Measurements from ENCODE around the gene PSMD6. TPM values are rescaled to one million over a fixed set of nuclear protein-coding genes. Genes with fewer than 3 reads are reported as not detected.

Gene PSMD6
- total RNA-seq, 1 donor from 2014 or later, result 81.5 TPM

- no peak for DNase-seq (ENCODE audit: low read depth in 2 of 2)
These were observed 13.8 kb downstream of the PSMD6 start for GRCh38 chr3:64009528-64009927.

DNA sequence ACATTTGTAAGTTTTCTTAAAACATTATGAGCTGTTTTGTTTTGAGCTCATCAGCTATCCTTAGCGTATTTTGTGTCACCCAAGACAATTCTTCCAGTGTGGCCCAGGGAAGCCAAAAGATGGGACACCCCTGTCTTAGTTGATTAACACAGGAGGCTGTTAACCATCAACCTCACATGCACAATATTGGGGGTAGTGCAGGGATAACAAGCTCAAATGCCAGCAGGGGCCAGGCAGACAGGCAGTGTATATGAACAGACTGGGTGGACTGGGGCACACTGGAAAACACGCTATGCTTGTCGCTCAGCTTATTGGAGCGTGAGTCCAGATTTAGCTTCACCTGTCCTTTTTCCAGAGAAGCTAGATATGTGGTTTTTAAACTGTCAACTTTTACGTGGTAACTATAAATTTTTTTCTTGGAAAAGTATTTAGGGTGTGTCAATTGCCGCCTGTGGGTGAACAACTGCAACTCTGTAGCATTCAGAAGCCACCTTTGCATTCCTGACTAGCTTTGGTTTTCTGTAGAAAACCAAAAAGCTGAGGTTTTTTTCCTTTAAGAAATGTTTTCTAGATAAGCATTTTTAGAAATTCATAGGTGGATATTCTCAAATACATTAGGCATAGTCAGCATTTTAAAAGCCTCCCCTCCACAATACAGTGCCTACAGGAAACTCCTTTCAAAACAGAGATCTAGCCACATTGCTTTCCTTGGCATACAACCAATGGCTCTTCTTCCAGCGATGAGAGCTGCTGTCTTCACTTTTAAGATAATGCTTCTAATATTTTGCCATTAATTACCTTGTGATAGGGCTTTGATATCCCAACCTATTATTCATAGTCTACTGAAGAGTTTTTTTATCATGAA is 14.6 kb downstream of the PSMD6 start:
- peak; percentile 41 to 96 for DNase-seq (ENCODE audit: low read depth in 2 of 2)

- no peak for DNase-seq (ENCODE audit: low read depth in 2 of 2)
These were observed 15.3 kb downstream of the PSMD6 start for GRCh38 chr3:64008017-64008416.

- DNase-seq (ENCODE audit: low read depth in 2 of 2), result no peak
These were observed 19.7 kb downstream of the PSMD6 start for GRCh38 chr3:64003589-64003988.

- no peak for DNase-seq (ENCODE audit: low read depth in 2 of 2)
These were observed 21.1 kb downstream of the PSMD6 start for GRCh38 chr3:64002233-64002632.

DNA sequence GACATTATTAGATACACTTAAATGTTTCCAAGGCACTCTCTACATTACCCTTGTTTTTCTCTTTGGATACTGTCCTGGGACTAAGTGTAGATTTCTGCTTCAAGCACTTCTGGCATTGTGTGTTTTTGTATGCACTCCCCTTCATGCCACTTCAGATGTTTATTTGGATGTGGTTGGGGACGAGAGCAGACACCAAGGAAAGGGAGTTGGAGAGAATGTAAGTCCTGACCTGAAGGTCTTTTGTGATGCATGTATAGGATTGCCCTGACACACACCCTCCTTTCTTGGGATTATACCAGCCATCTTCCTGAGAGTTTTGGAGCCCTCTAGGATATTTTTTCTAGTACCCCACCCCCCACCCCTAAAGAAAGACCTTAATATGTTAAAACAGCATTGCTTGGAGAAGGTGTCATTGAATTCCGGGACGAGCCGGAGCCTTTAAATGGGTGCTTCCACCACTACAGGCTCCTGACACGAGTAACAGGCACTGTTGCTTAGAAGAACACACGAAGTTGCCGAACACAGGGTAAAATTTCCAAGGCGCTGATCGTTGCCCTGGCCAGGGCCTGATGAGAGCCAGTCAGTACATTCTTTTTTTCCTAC is 22.7 kb downstream of the PSMD6 start:
- DNase-seq (ENCODE audit: low read depth in 2 of 2), result no peak

GRCh38 chr3:63998852-63999754 is 24.2 kb downstream of the PSMD6 start:
- DNase-seq (ENCODE audit: low read depth in 2 of 2), result no peak

GRCh38 chr3:63995086-63995485 is 28.2 kb downstream of the PSMD6 start:
- DNase-seq (ENCODE audit: low read depth in 2 of 2), result no peak

DNA sequence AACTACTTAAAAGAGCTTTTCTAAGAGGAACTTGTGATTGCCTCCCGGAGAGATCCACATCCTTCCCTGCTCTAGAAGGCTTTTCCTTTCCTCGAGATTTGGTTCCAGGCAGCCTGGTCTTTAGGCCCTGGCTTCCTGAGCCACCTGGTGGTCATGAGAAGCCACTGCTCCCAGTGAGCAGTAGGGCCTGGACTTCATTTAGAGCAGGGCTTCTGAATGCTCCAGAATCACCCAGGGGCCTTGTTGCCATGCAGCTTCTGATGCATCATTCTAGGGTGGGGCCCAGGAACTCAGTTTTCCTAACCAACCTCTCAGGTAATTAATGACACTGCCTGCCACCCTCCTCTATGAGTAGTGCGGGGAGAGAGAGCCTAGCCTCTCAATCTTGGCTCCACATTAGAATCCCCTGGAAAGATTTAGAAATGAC is 29.6 kb downstream of the PSMD6 start:
- DNase-seq (ENCODE audit: low read depth in 2 of 2), result peak; percentile 73 to 84

DNA sequence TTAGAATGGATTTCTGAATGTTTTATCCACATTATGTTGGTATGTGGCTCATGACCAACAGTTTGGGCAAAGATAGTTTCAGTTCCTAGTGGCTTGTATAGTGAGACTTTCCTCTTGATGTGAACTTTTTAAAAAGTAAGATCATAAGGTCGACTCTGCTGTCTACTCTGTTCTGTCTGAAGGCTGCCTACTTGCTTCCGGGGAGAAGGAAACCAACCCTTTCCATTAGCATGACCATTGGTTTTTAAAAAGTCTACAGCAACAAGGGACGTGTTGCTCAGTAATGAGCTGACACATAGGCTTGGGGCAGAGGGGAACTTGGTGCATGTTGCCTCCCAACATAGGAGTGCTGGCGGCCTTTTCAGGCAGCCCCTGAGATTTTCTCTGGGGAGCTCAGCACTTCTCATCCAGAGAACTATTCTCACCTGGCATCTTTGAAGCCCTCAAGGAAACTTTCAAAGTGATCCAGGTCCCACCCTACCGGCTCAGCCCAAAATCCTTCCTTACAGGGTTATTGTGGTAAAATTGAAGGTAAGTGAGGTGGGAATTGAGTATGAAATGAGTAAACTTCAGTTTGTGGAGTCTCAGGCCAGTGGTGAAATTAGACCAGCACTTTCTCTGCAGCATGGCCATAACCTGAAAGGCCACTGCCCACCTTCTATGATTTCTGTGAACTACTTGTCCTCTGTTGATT is 30.6 kb downstream of the PSMD6 start:
- no peak for DNase-seq (ENCODE audit: low read depth in 2 of 2)

DNA sequence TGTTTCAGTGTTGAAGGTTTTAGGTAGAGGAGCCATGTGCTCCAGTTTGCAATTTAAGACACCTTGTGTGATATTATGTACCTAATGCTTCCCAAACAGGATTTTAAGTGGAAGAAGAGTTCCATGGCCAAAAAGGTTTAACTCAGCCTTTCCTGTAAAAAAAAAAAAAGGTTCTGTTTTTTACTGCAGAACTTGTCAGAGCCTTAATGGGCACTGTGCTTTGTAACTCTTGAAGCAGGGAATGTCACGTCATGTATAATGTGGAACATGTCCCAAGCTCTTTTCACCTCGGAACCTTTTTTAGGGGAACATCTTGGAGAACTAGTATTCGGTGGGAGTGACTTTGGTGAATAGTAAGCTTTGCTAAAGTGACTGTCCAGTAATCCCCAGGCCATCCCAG is 31.6 kb downstream of the PSMD6 start:
- no peak for DNase-seq (ENCODE audit: low read depth in 2 of 2)

DNA sequence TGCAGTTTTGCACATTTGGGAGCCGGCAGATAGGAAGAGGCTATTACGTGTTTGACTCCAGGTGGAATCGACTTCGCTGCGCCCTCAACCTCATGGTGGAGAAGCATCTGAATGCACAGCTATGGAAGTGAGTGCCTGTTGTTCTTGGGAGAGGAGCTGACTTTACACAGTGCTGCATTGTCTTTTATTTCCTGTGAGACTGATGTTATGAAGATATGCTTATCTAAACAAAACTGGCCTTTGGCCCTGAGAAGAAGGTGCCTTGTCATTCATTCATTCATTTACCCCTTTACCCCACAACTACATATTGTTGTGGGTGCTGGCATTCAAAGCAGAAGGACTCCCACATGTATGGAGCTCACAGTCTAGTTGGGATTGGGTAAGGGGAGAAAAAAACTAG is 32.6 kb downstream of the PSMD6 start:
- peak; percentile 16 to 49 for DNase-seq (ENCODE audit: low read depth in 2 of 2)

DNA sequence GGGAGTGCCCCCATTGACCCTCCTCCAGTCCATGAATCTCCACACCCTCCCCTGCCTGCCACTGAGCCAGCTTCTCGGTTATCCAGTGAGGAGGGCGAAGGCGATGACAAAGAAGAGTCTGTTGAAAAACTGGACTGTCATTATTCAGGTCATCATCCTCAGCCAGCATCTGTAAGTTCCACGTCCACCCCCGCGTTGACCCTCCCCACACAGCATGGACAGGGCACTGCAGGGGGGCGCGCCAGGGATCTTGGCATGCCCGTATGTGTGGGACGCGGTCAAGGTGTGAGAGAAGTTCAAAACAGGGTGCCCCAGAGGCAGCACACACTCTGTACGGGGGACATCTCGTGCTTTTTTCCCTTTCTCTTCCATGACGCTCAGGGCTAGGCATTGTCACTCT is 33.1 kb downstream of the PSMD6 start:
- no peak for DNase-seq (ENCODE audit: low read depth in 2 of 2)

DNA sequence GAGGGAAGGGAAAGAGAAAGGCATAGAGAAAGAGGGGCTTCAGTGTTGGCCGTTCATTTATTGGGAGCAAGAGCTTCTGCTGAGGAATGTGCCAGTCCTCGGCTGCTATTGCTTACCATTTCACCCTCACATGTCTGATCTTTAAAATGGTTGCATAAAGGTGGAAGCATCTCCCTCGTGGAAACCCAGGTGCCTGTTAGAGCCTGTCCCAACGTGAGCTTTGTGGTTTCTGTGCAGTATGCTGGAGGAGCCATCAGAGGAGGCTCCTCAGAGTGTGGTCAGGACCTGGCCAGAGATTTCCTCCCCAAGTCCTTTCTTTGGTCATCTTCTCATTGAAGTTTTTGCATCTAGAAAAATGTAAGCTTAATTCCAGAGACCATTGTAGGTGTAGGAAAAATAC is 34.4 kb downstream of the PSMD6 start:
- DNase-seq (ENCODE audit: low read depth in 2 of 2), result no peak

- no peak for DNase-seq (ENCODE audit: low read depth in 2 of 2)
These were observed 36.5 kb downstream of the PSMD6 start for GRCh38 chr3:63986831-63987230.

DNA sequence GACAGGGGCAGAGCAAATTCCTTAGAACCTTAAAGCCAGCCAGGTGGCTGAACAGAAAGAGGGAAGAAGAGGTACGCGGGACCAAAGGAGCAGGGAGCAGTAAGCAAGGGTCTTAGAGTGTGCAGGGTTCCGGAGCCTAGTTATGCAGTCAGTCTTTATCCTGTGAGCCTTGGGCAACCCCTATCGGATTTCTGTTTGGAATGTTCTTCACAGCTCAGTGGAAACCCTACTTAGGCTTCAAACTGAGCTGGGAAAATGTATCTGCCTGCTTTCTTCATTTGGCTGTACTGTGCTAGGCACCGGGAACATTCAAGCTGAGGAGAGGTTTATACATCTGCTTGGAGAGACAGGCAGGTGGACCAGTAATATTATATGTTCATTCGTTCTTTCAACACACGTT is 37.1 kb downstream of the PSMD6 start:
- no peak for DNase-seq (ENCODE audit: low read depth in 2 of 2)

DNA sequence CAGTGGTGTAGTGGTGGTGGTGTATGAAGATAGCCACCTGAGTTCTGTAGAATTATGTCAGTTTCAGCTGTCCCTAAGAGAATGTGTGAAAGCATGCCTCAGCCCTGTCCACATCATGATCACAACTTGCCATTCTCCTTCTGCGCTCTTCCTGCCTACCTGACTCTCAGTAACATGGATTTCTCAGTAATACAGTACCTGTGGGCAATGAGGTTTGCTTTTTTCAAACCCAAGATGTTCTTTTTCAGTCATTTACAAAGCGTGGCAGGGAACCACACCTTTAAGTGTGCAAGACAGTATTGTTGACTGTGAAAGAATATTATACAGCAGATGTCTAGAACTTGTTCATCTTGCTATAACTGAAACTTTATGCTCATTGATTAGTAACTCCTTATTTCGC is 38.9 kb downstream of the PSMD6 start:
- no peak for DNase-seq (ENCODE audit: low read depth in 2 of 2)

- no peak for DNase-seq (ENCODE audit: low read depth in 2 of 2)
These were observed 41.3 kb downstream of the PSMD6 start for GRCh38 chr3:63981980-63982379.

DNA sequence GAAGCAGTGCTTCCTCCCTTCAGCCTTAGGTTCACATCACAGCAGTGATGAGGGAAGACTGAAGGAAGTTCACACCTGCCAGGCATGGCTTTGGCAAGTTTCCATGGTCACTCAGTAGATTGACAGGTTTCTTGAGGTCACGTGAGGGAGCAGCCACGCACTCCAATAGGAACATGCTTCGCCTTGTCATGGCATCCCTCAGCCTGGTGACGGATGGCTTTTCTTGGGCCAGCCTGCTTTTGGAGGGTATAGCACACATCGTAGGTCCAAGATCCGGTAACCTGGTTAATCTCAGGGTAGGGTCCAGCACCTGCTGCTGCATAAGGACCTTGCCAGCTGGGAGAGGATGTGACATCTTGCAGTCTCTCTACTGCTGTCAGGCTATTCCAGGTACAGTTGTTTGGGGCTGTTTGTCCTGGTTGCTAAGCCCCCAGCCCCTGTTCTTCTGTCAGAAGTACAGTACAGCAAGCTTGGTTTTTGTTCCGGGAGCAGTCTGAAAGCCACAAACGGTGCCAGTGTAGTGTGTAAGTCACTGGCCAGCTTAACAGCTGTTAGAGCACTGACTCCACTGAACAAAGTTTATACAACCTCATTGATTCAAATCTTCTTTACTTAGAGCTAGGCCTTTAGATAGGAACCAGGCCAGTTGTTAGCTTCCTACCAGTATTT is 42.3 kb downstream of the PSMD6 start:
- no peak for DNase-seq (ENCODE audit: low read depth in 2 of 2)

DNA sequence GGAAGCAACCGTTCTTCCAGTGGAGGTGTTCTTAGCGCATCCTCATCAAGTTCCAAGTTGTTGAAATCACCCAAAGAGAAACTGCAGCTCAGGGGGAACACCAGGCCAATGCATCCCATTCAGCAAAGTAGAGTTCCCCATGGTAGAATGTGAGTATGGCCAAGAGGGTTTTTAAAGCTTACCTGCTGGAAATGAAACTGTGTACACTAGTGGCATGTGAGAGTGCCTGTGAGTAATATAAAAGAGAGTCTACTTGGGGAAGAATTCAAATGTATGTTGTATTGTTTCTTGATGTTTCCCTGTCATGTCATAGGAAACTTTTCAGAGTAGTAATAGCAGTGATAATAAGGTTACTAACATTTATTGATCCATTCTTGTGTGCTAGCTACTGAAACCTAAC is 43.3 kb downstream of the PSMD6 start:
- no peak for DNase-seq (ENCODE audit: low read depth in 2 of 2)

Data from lung microvascular endothelial cell (primary cell).